Measurements from ENCODE around the gene C1R. TPM values are rescaled to one million over a fixed set of nuclear protein-coding genes. Genes with fewer than 3 reads are reported as not detected.

C1R gene
- total and polyA plus RNA-seq, 5 donors from 2014 or later = 1.4 to 4.6 (median 2.2) TPM

- H3K4me1 Mint-ChIP-seq = peaks cover 0 to 2% (median 0%) of the 10 kb centered on the region in 4 donors
- ATAC-seq (ENCODE audit: low read depth in 2 of 2) (no peak), DNase-seq (no peak)
- peaks cover 24% of the 10 kb centered on the region for H3K27me3 Mint-ChIP-seq
- no peaks in the 10 kb centered on the region for H3K36me3 Mint-ChIP-seq
- Histone ChIP-seq H3K9me3 (ENCODE audit: control insufficient read depth in 2 of 2, low read length in 2 of 2) (no peaks in the 10 kb centered on the region), H3K27ac (ENCODE audit: insufficient read depth, low read length, poor library complexity, severe bottlenecking) (no peak overlapping the region), H3K27me3 (ENCODE audit: control insufficient read depth, insufficient read depth, low read length) (peaks cover 7% of the 10 kb centered on the region), H3K4me3 (ENCODE audit: low read depth, low read length) (no peak overlapping the region), H3K36me3 (ENCODE audit: control insufficient read depth, insufficient read depth, low read length) (no peaks in the 10 kb centered on the region), H3K4me1 (ENCODE audit: control insufficient read depth, insufficient read depth, low read length, poor library complexity, severe bottlenecking) (no peaks in the 10 kb centered on the region)
- H3K4me3 Mint-ChIP-seq = no peak overlapping the region
- H3K27ac Mint-ChIP-seq = no peak overlapping the region
- H3K9me3 Mint-ChIP-seq = no peaks in the 10 kb centered on the region
Observed at GRCh38 chr12:7072035-7072434, 20.2 kb downstream of the C1R start.

DNA sequence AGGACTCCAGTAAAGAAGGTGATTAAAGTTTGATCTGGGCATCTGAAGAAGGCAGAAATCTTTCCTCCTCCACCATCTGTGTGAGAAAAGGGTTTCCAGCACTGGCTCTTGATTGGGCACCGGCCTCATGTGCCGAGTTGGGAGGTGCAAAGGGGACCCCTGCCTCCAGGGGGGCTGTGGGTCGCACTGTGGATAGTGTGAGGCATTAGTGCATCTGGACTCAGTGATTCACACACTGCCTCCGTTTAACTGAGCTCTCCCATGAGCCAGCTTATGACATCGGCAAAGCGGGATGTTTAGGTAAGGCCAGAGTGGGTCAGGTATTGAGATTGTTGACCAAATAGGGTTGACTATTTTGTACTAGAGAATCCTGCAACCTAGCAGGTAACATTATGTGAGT is 22.9 kb downstream of the C1R start:
- peaks cover 7% of the 10 kb centered on the region for H3K27me3 ChIP-seq (ENCODE audit: control insufficient read depth, insufficient read depth, low read length)
- no peaks in the 10 kb centered on the region for H3K9me3 Mint-ChIP-seq
- no peaks in the 10 kb centered on the region for H3K36me3 ChIP-seq (ENCODE audit: control insufficient read depth, insufficient read depth, low read length)
- no peaks in the 10 kb centered on the region for H3K4me1 ChIP-seq (ENCODE audit: control insufficient read depth, insufficient read depth, low read length, poor library complexity, severe bottlenecking)
- no peak overlapping the region for H3K4me3 ChIP-seq (ENCODE audit: low read depth, low read length)
- no peaks in the 10 kb centered on the region for H3K36me3 Mint-ChIP-seq
- no peak overlapping the region for H3K4me3 Mint-ChIP-seq
- peaks cover 24% of the 10 kb centered on the region for H3K27me3 Mint-ChIP-seq
- no peak overlapping the region for H3K27ac ChIP-seq (ENCODE audit: insufficient read depth, low read length, poor library complexity, severe bottlenecking)
- no peaks in the 10 kb centered on the region for H3K4me1 Mint-ChIP-seq
- H3K9me3 ChIP-seq (ENCODE audit: control insufficient read depth in 2 of 2, low read length in 2 of 2) = no peaks in the 10 kb centered on the region
- H3K27ac Mint-ChIP-seq = no peak overlapping the region
- ATAC-seq (ENCODE audit: low read depth in 2 of 2) = no peak
- DNase-seq = no peak

DNA sequence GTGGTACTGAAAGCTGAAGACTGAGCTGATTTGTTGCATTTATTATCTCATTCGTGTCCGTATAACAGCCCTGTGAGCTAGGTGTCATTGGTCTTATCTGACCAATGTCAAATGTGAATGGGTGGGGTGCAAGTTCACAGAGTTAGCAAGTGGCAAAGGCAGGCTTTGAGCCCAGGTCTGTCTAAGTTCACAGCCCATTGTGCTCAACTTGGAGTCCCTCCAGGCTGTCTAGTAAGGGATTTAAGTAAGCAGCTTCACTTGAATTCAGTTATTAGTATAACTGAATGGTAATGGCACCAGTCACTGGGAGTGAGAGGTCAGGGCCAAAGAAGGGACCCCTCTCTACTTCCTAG is 23.3 kb downstream of the C1R start:
- Histone ChIP-seq H3K4me1 (ENCODE audit: control insufficient read depth, insufficient read depth, low read length, poor library complexity, severe bottlenecking) (no peaks in the 10 kb centered on the region), H3K36me3 (ENCODE audit: control insufficient read depth, insufficient read depth, low read length) (no peaks in the 10 kb centered on the region), H3K27ac (ENCODE audit: insufficient read depth, low read length, poor library complexity, severe bottlenecking) (no peak overlapping the region), H3K9me3 (ENCODE audit: control insufficient read depth in 2 of 2, low read length in 2 of 2) (no peaks in the 10 kb centered on the region), H3K27me3 (ENCODE audit: control insufficient read depth, insufficient read depth, low read length) (peaks cover 7% of the 10 kb centered on the region), H3K4me3 (ENCODE audit: low read depth, low read length) (no peak overlapping the region)
- H3K4me3 Mint-ChIP-seq = no peak overlapping the region
- ATAC-seq (ENCODE audit: low read depth in 2 of 2) = no peak
- DNase-seq = no peak
- H3K27ac Mint-ChIP-seq = no peak overlapping the region
- no peaks in the 10 kb centered on the region for H3K9me3 Mint-ChIP-seq
- H3K27me3 Mint-ChIP-seq = peaks cover 20% of the 10 kb centered on the region
- H3K36me3 Mint-ChIP-seq = no peaks in the 10 kb centered on the region
- H3K4me1 Mint-ChIP-seq = no peaks in the 10 kb centered on the region

DNA sequence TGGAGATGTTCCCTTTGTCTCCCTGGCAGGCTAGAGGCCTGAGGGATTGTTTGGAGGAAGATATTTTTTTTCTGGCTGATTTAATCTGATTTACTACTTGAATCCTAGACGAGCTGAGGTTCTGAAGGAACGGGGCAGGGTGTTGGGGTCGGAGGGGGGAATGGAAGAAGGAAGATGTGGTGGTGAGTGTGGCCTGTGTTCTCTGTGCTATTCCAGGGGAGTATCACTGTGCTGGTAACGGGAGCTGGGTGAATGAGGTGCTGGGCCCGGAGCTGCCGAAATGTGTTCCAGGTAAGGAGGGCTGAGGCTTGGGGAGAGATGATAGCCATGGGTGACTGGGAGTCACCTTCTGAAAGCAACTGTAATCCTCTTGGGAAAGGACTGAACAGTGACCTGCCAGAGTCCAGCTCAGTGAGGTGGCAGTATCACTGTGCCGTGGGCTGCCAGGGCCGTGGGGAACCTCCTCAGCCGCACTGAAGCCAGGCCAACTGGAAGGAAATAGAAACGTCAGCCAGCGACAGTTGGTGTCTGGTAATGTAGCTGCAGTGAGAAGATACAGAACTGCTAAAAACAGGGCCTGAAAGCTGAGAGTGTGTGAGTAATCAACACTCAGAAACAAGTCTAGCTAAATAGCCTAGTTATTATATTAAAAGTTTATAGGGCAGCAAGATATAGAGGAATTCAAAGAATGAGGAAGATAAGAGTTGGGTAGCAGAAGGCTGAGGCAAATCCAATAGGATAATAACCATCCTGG is 23.8 kb downstream of the C1R start:
- Histone ChIP-seq H3K27me3 (ENCODE audit: control insufficient read depth, insufficient read depth, low read length) (peaks cover 7% of the 10 kb centered on the region), H3K36me3 (ENCODE audit: control insufficient read depth, insufficient read depth, low read length) (no peaks in the 10 kb centered on the region), H3K4me3 (ENCODE audit: low read depth, low read length) (no peak overlapping the region), H3K27ac (ENCODE audit: insufficient read depth, low read length, poor library complexity, severe bottlenecking) (no peak overlapping the region), H3K9me3 (ENCODE audit: control insufficient read depth in 2 of 2, low read length in 2 of 2) (no peaks in the 10 kb centered on the region), H3K4me1 (ENCODE audit: control insufficient read depth, insufficient read depth, low read length, poor library complexity, severe bottlenecking) (no peaks in the 10 kb centered on the region)
- ATAC-seq (ENCODE audit: low read depth in 2 of 2) (no peak), DNase-seq (no peak)
- Mint-ChIP-seq H3K9me3 (no peaks in the 10 kb centered on the region), H3K36me3 (no peaks in the 10 kb centered on the region), H3K4me1 (no peaks in the 10 kb centered on the region), H3K27ac (no peak overlapping the region), H3K4me3 (no peak overlapping the region), H3K27me3 (peaks cover 15% of the 10 kb centered on the region)

DNA sequence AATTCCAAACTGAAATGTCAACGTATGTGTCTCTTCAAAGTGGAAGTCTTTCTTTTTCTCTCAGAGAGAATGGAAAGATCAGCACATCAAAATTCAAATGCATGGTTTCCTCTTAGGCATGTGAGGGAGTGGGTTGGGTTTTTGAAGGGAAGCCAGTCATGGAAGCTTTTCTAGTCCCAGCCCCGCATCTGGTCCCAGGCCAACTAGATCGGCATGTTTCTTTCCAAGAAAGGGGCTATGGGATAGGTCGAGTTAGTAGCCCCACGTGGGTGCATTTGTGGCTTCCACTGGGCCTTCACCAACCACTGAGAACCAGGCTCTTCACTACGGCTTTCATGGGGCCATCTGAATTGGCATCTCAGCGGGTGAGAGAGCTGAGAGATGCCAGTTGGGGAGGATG is 25.1 kb downstream of the C1R start:
- H3K27ac ChIP-seq (ENCODE audit: insufficient read depth, low read length, poor library complexity, severe bottlenecking) = no peak overlapping the region
- H3K9me3 ChIP-seq (ENCODE audit: control insufficient read depth in 2 of 2, low read length in 2 of 2) = no peaks in the 10 kb centered on the region
- H3K4me3 Mint-ChIP-seq = no peak overlapping the region
- H3K27ac Mint-ChIP-seq = no peak overlapping the region
- peaks cover 1% of the 10 kb centered on the region for H3K27me3 ChIP-seq (ENCODE audit: control insufficient read depth, insufficient read depth, low read length)
- DNase-seq = no peak
- H3K27me3 Mint-ChIP-seq = peaks cover 18% of the 10 kb centered on the region
- no peaks in the 10 kb centered on the region for H3K4me1 ChIP-seq (ENCODE audit: control insufficient read depth, insufficient read depth, low read length, poor library complexity, severe bottlenecking)
- H3K9me3 Mint-ChIP-seq = no peaks in the 10 kb centered on the region
- H3K36me3 Mint-ChIP-seq = no peaks in the 10 kb centered on the region
- no peak for ATAC-seq (ENCODE audit: low read depth in 2 of 2)
- no peak overlapping the region for H3K4me3 ChIP-seq (ENCODE audit: low read depth, low read length)
- H3K4me1 Mint-ChIP-seq = no peaks in the 10 kb centered on the region
- no peaks in the 10 kb centered on the region for H3K36me3 ChIP-seq (ENCODE audit: control insufficient read depth, insufficient read depth, low read length)

DNA sequence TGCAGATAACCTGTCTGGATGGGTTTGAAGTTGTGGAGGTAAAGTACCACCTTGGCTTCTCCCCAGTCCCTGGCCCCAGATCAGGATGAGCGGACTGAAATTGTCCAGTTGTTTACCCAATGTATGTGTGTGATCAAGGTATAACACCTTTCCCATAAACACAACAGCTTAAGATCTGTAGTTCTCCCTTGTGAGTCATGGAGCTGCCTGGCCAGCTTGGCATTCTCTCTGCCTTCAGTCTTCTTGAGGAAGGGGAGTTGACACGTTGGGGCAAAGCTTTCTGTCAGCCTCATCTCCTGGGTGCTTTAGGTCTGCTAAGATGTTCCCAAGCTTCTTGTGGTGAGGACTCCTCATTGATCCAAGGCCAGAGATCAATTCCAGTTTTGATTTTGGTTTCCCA is 25.6 kb downstream of the C1R start:
- H3K4me1 Mint-ChIP-seq = no peaks in the 10 kb centered on the region
- Histone ChIP-seq H3K36me3 (ENCODE audit: control insufficient read depth, insufficient read depth, low read length) (no peaks in the 10 kb centered on the region), H3K4me1 (ENCODE audit: control insufficient read depth, insufficient read depth, low read length, poor library complexity, severe bottlenecking) (no peaks in the 10 kb centered on the region), H3K4me3 (ENCODE audit: low read depth, low read length) (no peak overlapping the region), H3K9me3 (ENCODE audit: control insufficient read depth in 2 of 2, low read length in 2 of 2) (no peaks in the 10 kb centered on the region), H3K27ac (ENCODE audit: insufficient read depth, low read length, poor library complexity, severe bottlenecking) (no peak overlapping the region), H3K27me3 (ENCODE audit: control insufficient read depth, insufficient read depth, low read length) (no peaks in the 10 kb centered on the region)
- H3K27ac Mint-ChIP-seq = no peak overlapping the region
- DNase-seq (no peak), ATAC-seq (ENCODE audit: low read depth in 2 of 2) (no peak)
- no peaks in the 10 kb centered on the region for H3K36me3 Mint-ChIP-seq
- H3K4me3 Mint-ChIP-seq = no peak overlapping the region
- no peaks in the 10 kb centered on the region for H3K9me3 Mint-ChIP-seq
- H3K27me3 Mint-ChIP-seq = peaks cover 13% of the 10 kb centered on the region

GRCh38 chr12:7065073-7065623 is 27.1 kb downstream of the C1R start:
- Mint-ChIP-seq H3K4me1 (no peaks in the 10 kb centered on the region), H3K27me3 (peaks cover 16% of the 10 kb centered on the region), H3K36me3 (peaks cover 3% of the 10 kb centered on the region), H3K27ac (no peak overlapping the region), H3K9me3 (no peaks in the 10 kb centered on the region), H3K4me3 (no peak overlapping the region)
- H3K9me3 ChIP-seq (ENCODE audit: control insufficient read depth in 2 of 2, low read length in 2 of 2) = no peaks in the 10 kb centered on the region
- H3K27me3 ChIP-seq (ENCODE audit: control insufficient read depth, insufficient read depth, low read length) = no peaks in the 10 kb centered on the region
- no peaks in the 10 kb centered on the region for H3K4me1 ChIP-seq (ENCODE audit: control insufficient read depth, insufficient read depth, low read length, poor library complexity, severe bottlenecking)
- H3K4me3 ChIP-seq (ENCODE audit: low read depth, low read length) = no peak overlapping the region
- DNase-seq = no peak
- no peaks in the 10 kb centered on the region for H3K36me3 ChIP-seq (ENCODE audit: control insufficient read depth, insufficient read depth, low read length)
- no peak overlapping the region for H3K27ac ChIP-seq (ENCODE audit: insufficient read depth, low read length, poor library complexity, severe bottlenecking)
- no peak for ATAC-seq (ENCODE audit: low read depth in 2 of 2)

- Mint-ChIP-seq H3K4me1 (no peaks in the 10 kb centered on the region), H3K27ac (no peak overlapping the region), H3K4me3 (no peak overlapping the region), H3K27me3 (peaks cover 21% of the 10 kb centered on the region), H3K9me3 (no peaks in the 10 kb centered on the region), H3K36me3 (peaks cover 3% of the 10 kb centered on the region)
- H3K9me3 ChIP-seq (ENCODE audit: control insufficient read depth in 2 of 2, low read length in 2 of 2) = no peaks in the 10 kb centered on the region
- ATAC-seq (ENCODE audit: low read depth in 2 of 2) (no peak), DNase-seq (no peak)
- H3K4me1 ChIP-seq (ENCODE audit: control insufficient read depth, insufficient read depth, low read length, poor library complexity, severe bottlenecking) = no peaks in the 10 kb centered on the region
- no peak overlapping the region for H3K4me3 ChIP-seq (ENCODE audit: low read depth, low read length)
- H3K27ac ChIP-seq (ENCODE audit: insufficient read depth, low read length, poor library complexity, severe bottlenecking) = no peak overlapping the region
- H3K27me3 ChIP-seq (ENCODE audit: control insufficient read depth, insufficient read depth, low read length) = no peaks in the 10 kb centered on the region
- H3K36me3 ChIP-seq (ENCODE audit: control insufficient read depth, insufficient read depth, low read length) = no peaks in the 10 kb centered on the region
Observed at GRCh38 chr12:7064516-7064915, 27.7 kb downstream of the C1R start.

Data from CD4-positive, CD25-positive, alpha-beta regulatory T cell (primary cell).